HepG2 (cell line): ENCODE results near the gene ZNF597. TPM values are rescaled to one million over a fixed set of nuclear protein-coding genes. Genes with fewer than 3 reads are reported as not detected.
A peak's percentile ranks its signal among the peaks of the same experiment; 100 is the strongest.

Source experiments
- BCLAF1 ChIP-seq: fragments of 450-650 bp; IDR thresholded peaks from 2 replicates; pipeline ENCODE4 v1.6.1; 2017; ENCODE audit warnings: mild to moderate bottlenecking
- HES4 ChIP-seq: sonication (generic); formaldehyde crosslinking; IDR thresholded peaks from 2 replicates; pipeline ENCODE4 v1.9.0; 2021; ENCODE audit warnings: mild to moderate bottlenecking, missing genetic modification reagents, borderline replicate concordance
- IKZF4 ChIP-seq: sonication (generic); formaldehyde crosslinking; IDR thresholded peaks from 2 replicates; pipeline ENCODE4 v1.5.1; 2020; ENCODE audit warnings: borderline replicate concordance, mild to moderate bottlenecking, low read depth, missing genetic modification reagents; ENCODE audit errors: not compliant biosample characterization
- LBX2 ChIP-seq: sonication (generic); formaldehyde crosslinking; IDR thresholded peaks from 2 replicates; pipeline ENCODE4 v1.5.0; 2020; ENCODE audit warnings: missing genetic modification reagents, mild to moderate bottlenecking, borderline replicate concordance
- MAX ChIP-seq: IDR thresholded peaks from 2 replicates; pipeline ENCODE4 v1.6.1; 2012; ENCODE audit warnings: inconsistent platforms
- MTERF4 ChIP-seq: sonication (generic); formaldehyde crosslinking; IDR thresholded peaks from 2 replicates; pipeline ENCODE4 v1.8.0; 2023; ENCODE audit warnings: mild to moderate bottlenecking, missing genetic modification reagents
- NR1H2 ChIP-seq: sonication (generic); formaldehyde crosslinking; IDR thresholded peaks from 2 replicates; pipeline ENCODE4 v1.8.1; 2022; ENCODE audit warnings: low read depth, missing genetic modification reagents, borderline replicate concordance
- POLR2AphosphoS5 ChIP-seq: IDR thresholded peaks from 2 replicates; pipeline ENCODE4 v1.6.1; 2012; ENCODE audit warnings: low read depth, low read length
- REL ChIP-seq: sonication (generic); formaldehyde crosslinking; conservative IDR thresholded peaks from 2 replicates; pipeline ENCODE4 v1.8.0; 2022; ENCODE audit warnings: mild to moderate bottlenecking, missing genetic modification reagents, moderate library complexity
- RNF2 ChIP-seq: fragments of 450-650 bp; conservative IDR thresholded peaks from 2 replicates; pipeline ENCODE4 v1.6.1; 2016; ENCODE audit warnings: low read depth
- SP4 ChIP-seq: sonication (generic); formaldehyde crosslinking; IDR thresholded peaks from 2 replicates; pipeline ENCODE4 v1.8.1; 2023; ENCODE audit warnings: mild to moderate bottlenecking, missing genetic modification reagents
- SP5 ChIP-seq: IDR thresholded peaks from 2 replicates; pipeline ENCODE4 v1.6.1; 2016; ENCODE audit warnings: low read depth, borderline replicate concordance
- TOPORS ChIP-seq: sonication (generic); formaldehyde crosslinking; IDR thresholded peaks from 2 replicates; pipeline ENCODE4 v1.8.0; 2023; ENCODE audit warnings: mild to moderate bottlenecking, missing genetic modification reagents
- ZBTB25 ChIP-seq: IDR thresholded peaks from 2 replicates; pipeline ENCODE4 v1.6.1; 2018; ENCODE audit warnings: missing genetic modification reagents
- ZNF3 ChIP-seq: IDR thresholded peaks from 2 replicates; pipeline ENCODE4 v1.7.0; 2017; ENCODE audit warnings: inconsistent platforms
- ZNF564 ChIP-seq: sonication (generic); formaldehyde crosslinking; IDR thresholded peaks from 2 replicates; pipeline ENCODE4 v1.8.1; 2023; ENCODE audit warnings: mild to moderate bottlenecking, missing genetic modification reagents
- ZSCAN31 ChIP-seq: sonication (generic); formaldehyde crosslinking; IDR thresholded peaks from 2 replicates; pipeline ENCODE4 v1.5.0; 2020; ENCODE audit warnings: low read depth, mild to moderate bottlenecking, missing genetic modification reagents
- polyA plus RNA-seq, 8 experiments: library from polyadenylated mRNA; depleted of rRNA in 3 of 8; stranded (reverse) in 7 of 8; unstranded in 1 of 8; fragments of >200 nt; fragmentation: Illumina TruSeq in 4 of 8; extraction: Trizol in 4 of 8; gene quantifications; 2 replicates each; pipeline versions ENCODE4 v1.2.1 to v1.2.3, GENCODE V29; 2011 to 2016; ENCODE audit warnings: low read depth in 4 of 8, missing spikeins in 1 of 8, mixed read lengths in 1 of 8; ENCODE audit not compliant: insufficient read depth in 1 of 8
- total RNA-seq, 5 experiments: library from RNA; depleted of rRNA; stranded (reverse); fragments of >200 nt; fragmentation: Illumina TruSeq; extraction: Trizol; gene quantifications; 2 replicates each; pipeline ENCODE4 v1.2.3, GENCODE V29; 2016; ENCODE audit warnings: low read depth in 1 of 5
- TF ChIP-seq, protein P1 (sequence below): sonication (generic); formaldehyde crosslinking; conservative IDR thresholded peaks from 2 replicates; pipeline ENCODE4 v1.8.0; 2022; ENCODE audit warnings: mild to moderate bottlenecking, moderate library complexity, missing genetic modification reagents
- TF ChIP-seq, protein P2 (sequence below): sonication (generic); formaldehyde crosslinking; IDR thresholded peaks from 2 replicates; pipeline ENCODE4 v1.4.0; 2020; ENCODE audit warnings: mild to moderate bottlenecking, missing genetic modification reagents

ZNF597 gene
- total and polyA plus RNA-seq, 2 of the 13 experiments (the other 11 are each of a cell fraction or from before 2014, with no cell fraction given): 1.3 to 2.4 TPM

GRCh38 chr16:3400779-3401688 is 42.3 kb downstream of the ZNF597 start, which contains the start of the genes ZNF174 and ZSCAN32 (continued):
- TF ChIP-seq BCLAF1 (no peak), ZNF564 (CRISPR knock-in tag) (peak; percentile 41; the same call in 1 of the 2 replicates), MAX (peak; percentile 82), MTERF4 (CRISPR knock-in tag) (peak; percentile 94), ZBTB25 (CRISPR knock-in tag) (peak; percentile 96), ZSCAN31 (CRISPR knock-in tag) (peak; percentile 83), TOPORS (CRISPR knock-in tag) (peak; percentile 84; the same call in 1 of the 2 replicates), IKZF4 (CRISPR knock-in tag) (peak; percentile 29), SP5 (peak; percentile 91), LBX2 (CRISPR knock-in tag) (peak; percentile 44; the same call in 1 of the 2 replicates), REL (CRISPR knock-in tag) (no peak; the same call in 1 of the 2 replicates), ZNF3 (CRISPR knock-in tag) (no peak), HES4 (CRISPR knock-in tag) (peak; percentile 98), SP4 (CRISPR knock-in tag) (peak; percentile 100), RNF2 (peak; percentile 47; the same call in 1 of the 2 replicates), POLR2AphosphoS5 (peak; percentile 84), NR1H2 (CRISPR knock-in tag) (peak; percentile 92; the same call in 1 of the 2 replicates)
- TF ChIP-seq, protein P1, sequence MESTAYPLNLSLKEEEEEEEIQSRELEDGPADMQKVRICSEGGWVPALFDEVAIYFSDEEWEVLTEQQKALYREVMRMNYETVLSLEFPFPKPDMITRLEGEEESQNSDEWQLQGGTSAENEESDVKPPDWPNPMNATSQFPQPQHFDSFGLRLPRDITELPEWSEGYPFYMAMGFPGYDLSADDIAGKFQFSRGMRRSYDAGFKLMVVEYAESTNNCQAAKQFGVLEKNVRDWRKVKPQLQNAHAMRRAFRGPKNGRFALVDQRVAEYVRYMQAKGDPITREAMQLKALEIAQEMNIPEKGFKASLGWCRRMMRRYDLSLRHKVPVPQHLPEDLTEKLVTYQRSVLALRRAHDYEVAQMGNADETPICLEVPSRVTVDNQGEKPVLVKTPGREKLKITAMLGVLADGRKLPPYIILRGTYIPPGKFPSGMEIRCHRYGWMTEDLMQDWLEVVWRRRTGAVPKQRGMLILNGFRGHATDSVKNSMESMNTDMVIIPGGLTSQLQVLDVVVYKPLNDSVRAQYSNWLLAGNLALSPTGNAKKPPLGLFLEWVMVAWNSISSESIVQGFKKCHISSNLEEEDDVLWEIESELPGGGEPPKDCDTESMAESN (CRISPR knock-in tag): peak; percentile 93
- TF ChIP-seq, protein P2, sequence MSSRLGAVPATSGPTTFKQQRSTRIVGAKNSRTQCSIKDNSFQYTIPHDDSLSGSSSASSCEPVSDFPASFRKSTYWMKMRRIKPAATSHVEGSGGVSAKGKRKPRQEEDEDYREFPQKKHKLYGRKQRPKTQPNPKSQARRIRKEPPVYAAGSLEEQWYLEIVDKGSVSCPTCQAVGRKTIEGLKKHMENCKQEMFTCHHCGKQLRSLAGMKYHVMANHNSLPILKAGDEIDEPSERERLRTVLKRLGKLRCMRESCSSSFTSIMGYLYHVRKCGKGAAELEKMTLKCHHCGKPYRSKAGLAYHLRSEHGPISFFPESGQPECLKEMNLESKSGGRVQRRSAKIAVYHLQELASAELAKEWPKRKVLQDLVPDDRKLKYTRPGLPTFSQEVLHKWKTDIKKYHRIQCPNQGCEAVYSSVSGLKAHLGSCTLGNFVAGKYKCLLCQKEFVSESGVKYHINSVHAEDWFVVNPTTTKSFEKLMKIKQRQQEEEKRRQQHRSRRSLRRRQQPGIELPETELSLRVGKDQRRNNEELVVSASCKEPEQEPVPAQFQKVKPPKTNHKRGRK (CRISPR knock-in tag): no peak
